ENCODE measurements around the gene RNLS. TPM values are rescaled to one million over a fixed set of nuclear protein-coding genes. Genes with fewer than 3 reads are reported as not detected.

The RNLS gene
- total RNA-seq, 1 donor from 2014 or later, result 4.4 TPM

GRCh38 chr10:88377510-88377909 is 205.6 kb downstream of the RNLS start:
- DNase-seq, result no peak
- Mint-ChIP-seq H3K27ac (ENCODE audit: unreplicated experiment) (no peak overlapping the region), H3K36me3 (ENCODE audit: unreplicated experiment) (no peaks in the 10 kb centered on the region), H3K27me3 (ENCODE audit: unreplicated experiment) (peaks cover 1% of the 10 kb centered on the region), H3K9me3 (ENCODE audit: unreplicated experiment) (no peaks in the 10 kb centered on the region), H3K4me1 (ENCODE audit: low read depth, unreplicated experiment) (peaks cover 4% of the 10 kb centered on the region), H3K4me3 (ENCODE audit: unreplicated experiment) (no peak overlapping the region)
- TF ChIP-seq, protein P1, sequence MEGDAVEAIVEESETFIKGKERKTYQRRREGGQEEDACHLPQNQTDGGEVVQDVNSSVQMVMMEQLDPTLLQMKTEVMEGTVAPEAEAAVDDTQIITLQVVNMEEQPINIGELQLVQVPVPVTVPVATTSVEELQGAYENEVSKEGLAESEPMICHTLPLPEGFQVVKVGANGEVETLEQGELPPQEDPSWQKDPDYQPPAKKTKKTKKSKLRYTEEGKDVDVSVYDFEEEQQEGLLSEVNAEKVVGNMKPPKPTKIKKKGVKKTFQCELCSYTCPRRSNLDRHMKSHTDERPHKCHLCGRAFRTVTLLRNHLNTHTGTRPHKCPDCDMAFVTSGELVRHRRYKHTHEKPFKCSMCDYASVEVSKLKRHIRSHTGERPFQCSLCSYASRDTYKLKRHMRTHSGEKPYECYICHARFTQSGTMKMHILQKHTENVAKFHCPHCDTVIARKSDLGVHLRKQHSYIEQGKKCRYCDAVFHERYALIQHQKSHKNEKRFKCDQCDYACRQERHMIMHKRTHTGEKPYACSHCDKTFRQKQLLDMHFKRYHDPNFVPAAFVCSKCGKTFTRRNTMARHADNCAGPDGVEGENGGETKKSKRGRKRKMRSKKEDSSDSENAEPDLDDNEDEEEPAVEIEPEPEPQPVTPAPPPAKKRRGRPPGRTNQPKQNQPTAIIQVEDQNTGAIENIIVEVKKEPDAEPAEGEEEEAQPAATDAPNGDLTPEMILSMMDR (IDR thresholded peaks at IDR 0.05; ENCODE audit: partially characterized antibody, unreplicated experiment), result no peak

DNA sequence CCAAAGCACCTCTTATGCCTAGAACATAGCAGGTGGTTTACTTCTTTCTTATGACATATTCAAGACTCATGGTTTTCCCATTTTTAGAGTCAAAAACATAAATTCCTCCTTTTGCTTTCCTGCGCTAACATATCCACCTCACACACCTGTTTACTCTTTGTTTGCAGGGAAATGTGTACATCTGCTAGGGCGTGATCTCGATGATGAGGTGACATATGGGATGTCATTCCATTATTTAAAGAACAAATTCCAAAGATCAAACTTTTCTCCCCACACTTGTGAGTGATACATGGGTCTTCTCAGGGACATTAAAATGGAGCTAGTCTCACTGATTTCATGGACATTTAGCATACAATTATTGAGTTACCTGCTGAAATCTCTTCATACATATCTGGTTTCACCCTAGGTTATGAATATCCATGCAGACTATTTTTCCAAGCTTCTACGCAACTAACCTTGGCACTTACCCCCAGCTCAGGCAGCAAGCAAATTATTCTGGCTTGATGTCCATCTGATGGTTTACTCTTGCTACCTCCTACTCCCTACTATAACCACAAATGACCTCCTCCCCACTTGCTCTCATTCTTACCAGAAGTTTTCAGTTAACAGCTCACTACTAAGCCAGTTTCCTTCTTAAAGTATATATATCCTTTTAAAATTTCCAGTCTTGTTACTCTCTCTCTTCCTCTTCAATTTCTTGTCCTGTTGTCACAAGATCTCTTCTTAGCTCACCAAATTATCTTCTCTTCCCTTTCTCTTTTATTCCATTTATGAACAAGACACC is 208.5 kb downstream of the RNLS start:
- H3K4me1 Mint-ChIP-seq (ENCODE audit: low read depth, unreplicated experiment), result peaks cover 11% of the 10 kb centered on the region
- peaks cover 1% of the 10 kb centered on the region for H3K27me3 Mint-ChIP-seq (ENCODE audit: unreplicated experiment)
- no peak overlapping the region for H3K27ac Mint-ChIP-seq (ENCODE audit: unreplicated experiment)
- peaks cover 2% of the 10 kb centered on the region for H3K9me3 Mint-ChIP-seq (ENCODE audit: unreplicated experiment)
- H3K4me3 Mint-ChIP-seq (ENCODE audit: unreplicated experiment), result no peak overlapping the region
- TF ChIP-seq, protein P1 (IDR thresholded peaks at IDR 0.05; ENCODE audit: partially characterized antibody, unreplicated experiment), result no peak
- no peaks in the 10 kb centered on the region for H3K36me3 Mint-ChIP-seq (ENCODE audit: unreplicated experiment)
- no peak for DNase-seq

- Mint-ChIP-seq H3K27me3 (ENCODE audit: unreplicated experiment) (peaks cover 1% of the 10 kb centered on the region), H3K36me3 (ENCODE audit: unreplicated experiment) (no peaks in the 10 kb centered on the region), H3K4me1 (ENCODE audit: low read depth, unreplicated experiment) (peaks cover 11% of the 10 kb centered on the region), H3K27ac (ENCODE audit: unreplicated experiment) (no peak overlapping the region), H3K4me3 (ENCODE audit: unreplicated experiment) (no peak overlapping the region), H3K9me3 (ENCODE audit: unreplicated experiment) (peaks cover 2% of the 10 kb centered on the region)
- TF ChIP-seq, protein P1 (IDR thresholded peaks at IDR 0.05; ENCODE audit: partially characterized antibody, unreplicated experiment), result no peak
- no peak for DNase-seq
Measured at GRCh38 chr10:88372881-88373592, 210.1 kb downstream of the RNLS start.

DNA sequence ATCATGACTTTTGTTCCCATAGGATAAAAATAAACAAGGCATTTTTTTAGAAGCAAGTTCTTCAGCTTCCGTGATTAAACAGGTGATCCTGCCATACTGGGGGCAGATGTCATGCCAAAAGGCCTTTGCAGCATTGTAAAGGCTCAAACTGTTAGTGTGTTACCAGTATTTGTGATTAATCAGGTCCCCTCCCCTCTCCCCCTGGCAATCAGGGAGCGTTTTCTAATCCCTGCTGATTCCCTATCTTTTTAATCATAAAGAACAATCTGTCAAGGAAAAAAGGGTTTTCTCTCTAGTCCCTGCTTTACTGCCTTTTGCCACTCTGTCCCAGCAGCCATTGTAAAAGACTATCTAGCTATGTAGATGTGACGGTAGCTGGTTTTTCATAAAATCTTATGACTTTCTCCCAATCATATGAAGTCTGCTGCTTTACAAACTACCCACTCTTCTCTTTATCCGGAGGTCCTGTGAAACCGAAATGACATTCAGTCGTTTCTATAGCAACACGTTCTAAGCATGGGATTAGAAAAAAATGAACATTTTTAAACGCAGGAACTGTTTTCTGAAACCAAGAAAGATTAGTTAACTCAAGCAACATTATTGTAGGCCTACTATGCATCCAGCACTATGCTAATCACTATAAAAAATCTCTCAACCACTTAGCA is 210.9 kb downstream of the RNLS start:
- Mint-ChIP-seq H3K4me1 (ENCODE audit: low read depth, unreplicated experiment) (peaks cover 11% of the 10 kb centered on the region), H3K27ac (ENCODE audit: unreplicated experiment) (no peak overlapping the region), H3K27me3 (ENCODE audit: unreplicated experiment) (peaks cover 1% of the 10 kb centered on the region), H3K4me3 (ENCODE audit: unreplicated experiment) (no peak overlapping the region), H3K9me3 (ENCODE audit: unreplicated experiment) (peaks cover 2% of the 10 kb centered on the region), H3K36me3 (ENCODE audit: unreplicated experiment) (no peaks in the 10 kb centered on the region)
- TF ChIP-seq, protein P1 (IDR thresholded peaks at IDR 0.05; ENCODE audit: partially characterized antibody, unreplicated experiment), result no peak
- DNase-seq, result no peak
